HEK293 (cell line): ENCODE results near the gene SLC27A2.

Source experiments
- CTCF ChIA-PET: fragments of 350-600 bp; formaldehyde crosslinking; extraction: SDS; loops from one replicate; lab custom pipeline; 2021; ENCODE audit warnings: antibody characterized with exemption; lab: Yijun Ruan, JAX
- POLR2A ChIA-PET: fragments of 300-600 bp; formaldehyde crosslinking; extraction: SDS; loops from one replicate; lab custom pipeline; 2020; ENCODE audit warnings: antibody characterized with exemption, inconsistent platforms; lab: Yijun Ruan, JAX
- H3K27ac ChIP-seq: fragments of 200-500 bp; sonication (Bioruptor generic); 2 replicates; pipeline ENCODE4 v1.5.1; 2014; ENCODE audit warnings: low read depth, low read length, control low read depth, inconsistent platforms; ENCODE audit errors: extremely low read depth
- H3K36me3 ChIP-seq, 2 experiments: fragments of 200-500 bp in 1 of 2; sonication (Bioruptor generic) in 1 of 2; 1 replicate in 1 of 2; 2 replicates in 1 of 2; pipeline ENCODE4 v1.5.1; 2014 to 2017; ENCODE audit warnings: inconsistent platforms in 2 of 2, low read length in 2 of 2; ENCODE audit not compliant: control insufficient read depth in 2 of 2, insufficient read depth in 1 of 2
- H3K4me1 ChIP-seq: fragments of 200-500 bp; sonication (Bioruptor generic); 2 replicates; pipeline ENCODE4 v1.5.1; 2014; ENCODE audit warnings: mild to moderate bottlenecking, low read length, inconsistent platforms; ENCODE audit not compliant: control insufficient read depth, insufficient read depth
- H3K4me3 ChIP-seq: 2 replicates; pipeline ENCODE4 v1.5.1; 2011; ENCODE audit warnings: low read depth, mild to moderate bottlenecking, control low read depth, low read length, moderate library complexity
- H3K9me3 ChIP-seq: fragments of 200-500 bp; sonication (Bioruptor generic); 2 replicates; pipeline ENCODE4 v1.5.1; 2014; ENCODE audit warnings: low read depth, low read length, inconsistent platforms; ENCODE audit not compliant: control insufficient read depth, insufficient read depth
- GFI1B ChIP-seq: fragments of 450-650 bp; formaldehyde crosslinking; IDR thresholded peaks from 2 replicates; pipeline ENCODE4 v1.5.1; 2016; ENCODE audit warnings: missing biosample characterization, missing genetic modification characterization
- KLF8 ChIP-seq: fragments of 450-650 bp; formaldehyde crosslinking; IDR thresholded peaks from 2 replicates; pipeline ENCODE4 v1.5.1; 2016; ENCODE audit warnings: missing biosample characterization, missing genetic modification characterization
- KLF9 ChIP-seq: fragments of 450-650 bp; formaldehyde crosslinking; IDR thresholded peaks from 2 replicates; pipeline ENCODE4 v1.5.1; 2016; ENCODE audit warnings: missing biosample characterization, missing genetic modification characterization, low read depth
- OSR2 ChIP-seq: fragments of 450-650 bp; formaldehyde crosslinking; IDR thresholded peaks from 2 replicates; pipeline ENCODE4 v1.5.1; 2016; ENCODE audit warnings: missing biosample characterization, missing genetic modification characterization
- ZNF10 ChIP-seq: fragments of 450-650 bp; formaldehyde crosslinking; IDR thresholded peaks from 2 replicates; pipeline ENCODE4 v1.5.1; 2017; ENCODE audit warnings: missing biosample characterization, missing genetic modification characterization
- ZNF121 ChIP-seq: fragments of 450-650 bp; formaldehyde crosslinking; IDR thresholded peaks from 2 replicates; pipeline ENCODE4 v1.5.1; 2016; ENCODE audit warnings: missing biosample characterization, missing genetic modification characterization
- ZNF19 ChIP-seq: fragments of 450-650 bp; formaldehyde crosslinking; IDR thresholded peaks from 2 replicates; pipeline ENCODE4; 2016; ENCODE audit warnings: missing biosample characterization, missing genetic modification characterization, low read depth
- ZNF23 ChIP-seq: fragments of 450-650 bp; formaldehyde crosslinking; IDR thresholded peaks from 2 replicates; pipeline ENCODE4 v1.5.1; 2016; ENCODE audit warnings: missing biosample characterization, missing genetic modification characterization, borderline replicate concordance
- ZNF335 ChIP-seq: fragments of 450-650 bp; formaldehyde crosslinking; conservative IDR thresholded peaks from 2 replicates; pipeline ENCODE4 v1.5.1; 2016; ENCODE audit warnings: missing biosample characterization, missing genetic modification characterization
- ZNF366 ChIP-seq: fragments of 450-650 bp; formaldehyde crosslinking; conservative IDR thresholded peaks from 2 replicates; pipeline ENCODE4 v1.5.1; 2016; ENCODE audit warnings: missing biosample characterization, missing genetic modification characterization
- ZNF416 ChIP-seq: fragments of 450-650 bp; formaldehyde crosslinking; IDR thresholded peaks from 2 replicates; pipeline ENCODE4 v1.5.1; 2016; ENCODE audit warnings: missing biosample characterization, missing genetic modification characterization
- ZNF521 ChIP-seq: fragments of 450-650 bp; formaldehyde crosslinking; IDR thresholded peaks from 2 replicates; pipeline ENCODE4 v1.5.1; 2017; ENCODE audit warnings: missing biosample characterization, mild to moderate bottlenecking, missing genetic modification characterization
- ZNF560 ChIP-seq: fragments of 450-650 bp; formaldehyde crosslinking; IDR thresholded peaks from 2 replicates; pipeline ENCODE4 v1.5.1; 2017; ENCODE audit warnings: missing biosample characterization, missing genetic modification characterization, borderline replicate concordance
- ZNF561 ChIP-seq: fragments of 450-650 bp; IDR thresholded peaks from 2 replicates; pipeline ENCODE4 v1.5.1; 2018; ENCODE audit warnings: missing biosample characterization, missing genetic modification characterization, borderline replicate concordance
- ZNF621 ChIP-seq: fragments of 450-650 bp; formaldehyde crosslinking; IDR thresholded peaks from 2 replicates; pipeline ENCODE4 v1.5.1; 2017; ENCODE audit warnings: missing biosample characterization, missing genetic modification characterization
- ZNF623 ChIP-seq: fragments of 450-650 bp; formaldehyde crosslinking; IDR thresholded peaks from 2 replicates; pipeline ENCODE4 v1.5.1; 2016; ENCODE audit warnings: missing biosample characterization, missing genetic modification characterization
- ZNF707 ChIP-seq: fragments of 450-650 bp; formaldehyde crosslinking; IDR thresholded peaks from 2 replicates; pipeline ENCODE4 v1.5.1; 2016; ENCODE audit warnings: missing biosample characterization, missing genetic modification characterization
- ZNF837 ChIP-seq: fragments of 450-650 bp; formaldehyde crosslinking; IDR thresholded peaks from 2 replicates; pipeline ENCODE4 v1.5.1; 2016; ENCODE audit warnings: missing biosample characterization, missing genetic modification characterization
- ZSCAN30 ChIP-seq: fragments of 450-650 bp; IDR thresholded peaks from 2 replicates; pipeline ENCODE4 v1.5.1; 2018; ENCODE audit warnings: missing biosample characterization, mild to moderate bottlenecking, missing genetic modification characterization, moderate library complexity
- TF ChIP-seq, protein P1 (sequence below): IDR thresholded peaks from 2 replicates; pipeline ENCODE4 v1.6.1; 2011; ENCODE audit warnings: mild to moderate bottlenecking, low read depth, low read length, borderline replicate concordance
- TF ChIP-seq, protein P2 (sequence below): fragments of 450-650 bp; formaldehyde crosslinking; IDR thresholded peaks from 2 replicates; pipeline ENCODE4 v1.5.1; 2017; ENCODE audit warnings: missing biosample characterization, missing genetic modification characterization
- TF ChIP-seq, protein P3 (sequence below): fragments of 450-650 bp; formaldehyde crosslinking; IDR thresholded peaks from 2 replicates; pipeline ENCODE4 v1.5.1; 2017; ENCODE audit warnings: missing biosample characterization, missing genetic modification characterization
- TF ChIP-seq, protein P4 (sequence below): fragments of 450-650 bp; formaldehyde crosslinking; IDR thresholded peaks from 2 replicates; pipeline ENCODE4 v1.5.1; 2017; ENCODE audit warnings: missing biosample characterization, missing genetic modification characterization
- TF ChIP-seq, protein P5 (sequence below): fragments of 450-650 bp; formaldehyde crosslinking; IDR thresholded peaks from 2 replicates; pipeline ENCODE4 v1.5.1; 2016; ENCODE audit warnings: missing biosample characterization, missing genetic modification characterization
- TF ChIP-seq, protein P6 (sequence below): fragments of 450-650 bp; formaldehyde crosslinking; IDR thresholded peaks from 2 replicates; pipeline ENCODE4 v1.5.1; 2016; ENCODE audit warnings: missing biosample characterization, missing genetic modification characterization, borderline replicate concordance

SLC27A2 gene

DNA sequence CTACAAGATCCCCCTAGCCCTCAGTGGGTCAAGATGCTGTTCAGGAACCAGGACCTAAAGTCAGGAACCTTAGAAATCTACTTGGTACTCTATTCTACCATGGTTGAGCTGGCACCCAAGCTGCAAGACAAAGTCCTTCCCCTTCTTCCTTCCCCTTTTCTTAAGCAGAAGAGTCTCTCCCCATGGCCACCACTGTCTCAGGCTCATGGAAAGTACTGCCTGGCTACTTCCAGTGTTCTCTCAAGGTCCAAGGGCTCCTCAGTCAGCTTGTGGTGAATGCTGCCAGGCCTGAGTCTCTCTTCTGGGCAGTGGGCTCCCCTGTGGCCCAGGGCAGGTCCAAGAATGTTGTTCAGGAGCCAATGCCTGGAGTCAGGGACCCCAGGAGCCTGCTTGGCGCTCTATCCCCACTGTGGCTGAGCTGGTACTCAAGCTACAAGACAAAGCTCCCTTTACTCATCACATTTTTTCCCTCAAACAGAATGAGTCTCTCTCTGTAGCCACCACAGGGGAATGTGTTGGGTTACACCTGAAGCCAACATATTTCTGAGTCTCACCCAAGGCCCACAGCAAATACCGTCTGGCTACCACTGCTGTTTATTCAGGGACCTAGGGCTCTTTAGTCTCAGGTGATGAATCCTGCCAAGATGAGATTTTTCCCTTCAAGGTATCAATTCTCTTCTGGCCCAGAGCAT lies 18.1 kb upstream of the SLC27A2 start (continued):
- TF ChIP-seq ZNF621 (tag by site-specific recombination) (no peak), ZNF121 (tag by site-specific recombination) (no peak)

DNA sequence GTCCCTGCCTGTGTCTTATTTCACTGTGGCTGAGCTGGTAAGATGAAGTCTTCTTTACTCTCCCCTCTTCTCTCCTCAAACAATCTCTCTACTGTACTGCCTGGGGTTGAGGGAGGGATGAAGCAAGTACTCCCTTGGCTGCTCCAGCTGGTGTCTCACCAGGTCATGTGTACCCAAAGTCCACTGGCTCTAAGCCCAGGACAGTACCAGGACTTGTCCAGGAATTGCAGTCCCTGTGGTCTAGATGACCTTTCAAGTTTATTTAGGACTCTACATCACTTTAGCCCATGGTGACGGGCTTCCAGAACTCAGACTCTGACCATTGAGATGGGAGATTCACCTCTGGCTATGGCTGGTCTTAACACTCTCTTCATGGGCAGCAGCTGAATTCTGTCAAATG lies 17.5 kb upstream of the SLC27A2 start:
- H3K4me1 ChIP-seq: no peaks in the 10 kb centered on the region
- H3K27ac ChIP-seq: no peak overlapping the region
- H3K4me3 ChIP-seq: no peak overlapping the region
- H3K36me3 ChIP-seq: no peaks in the 10 kb centered on the region
- ChIA-PET CTCF (interaction anchor here (0.9 kb wide), 1 partner anchor 18 kb away, joined by 5 read pairs; no protein-coding TSS in a partner anchor), POLR2A (no interaction called here)
- H3K9me3 ChIP-seq: no peaks in the 10 kb centered on the region
- no peak for TF ChIP-seq ZNF521 (tag by site-specific recombination)
- TF ChIP-seq, protein P1, sequence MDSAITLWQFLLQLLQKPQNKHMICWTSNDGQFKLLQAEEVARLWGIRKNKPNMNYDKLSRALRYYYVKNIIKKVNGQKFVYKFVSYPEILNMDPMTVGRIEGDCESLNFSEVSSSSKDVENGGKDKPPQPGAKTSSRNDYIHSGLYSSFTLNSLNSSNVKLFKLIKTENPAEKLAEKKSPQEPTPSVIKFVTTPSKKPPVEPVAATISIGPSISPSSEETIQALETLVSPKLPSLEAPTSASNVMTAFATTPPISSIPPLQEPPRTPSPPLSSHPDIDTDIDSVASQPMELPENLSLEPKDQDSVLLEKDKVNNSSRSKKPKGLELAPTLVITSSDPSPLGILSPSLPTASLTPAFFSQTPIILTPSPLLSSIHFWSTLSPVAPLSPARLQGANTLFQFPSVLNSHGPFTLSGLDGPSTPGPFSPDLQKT: no peak
- TF ChIP-seq OSR2: no peak
- TF ChIP-seq KLF9 (tag by site-specific recombination): no peak
- TF ChIP-seq ZSCAN30 (tag by site-specific recombination): no peak
- no peak for TF ChIP-seq ZNF335
- TF ChIP-seq, protein P2, sequence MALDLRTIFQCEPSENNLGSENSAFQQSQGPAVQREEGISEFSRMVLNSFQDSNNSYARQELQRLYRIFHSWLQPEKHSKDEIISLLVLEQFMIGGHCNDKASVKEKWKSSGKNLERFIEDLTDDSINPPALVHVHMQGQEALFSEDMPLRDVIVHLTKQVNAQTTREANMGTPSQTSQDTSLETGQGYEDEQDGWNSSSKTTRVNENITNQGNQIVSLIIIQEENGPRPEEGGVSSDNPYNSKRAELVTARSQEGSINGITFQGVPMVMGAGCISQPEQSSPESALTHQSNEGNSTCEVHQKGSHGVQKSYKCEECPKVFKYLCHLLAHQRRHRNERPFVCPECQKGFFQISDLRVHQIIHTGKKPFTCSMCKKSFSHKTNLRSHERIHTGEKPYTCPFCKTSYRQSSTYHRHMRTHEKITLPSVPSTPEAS (tag by site-specific recombination): no peak
- TF ChIP-seq ZNF560 (tag by site-specific recombination): no peak
- TF ChIP-seq ZNF707: no peak
- TF ChIP-seq ZNF10 (tag by site-specific recombination): no peak
- no peak for TF ChIP-seq GFI1B (tag by site-specific recombination)
- no peak for TF ChIP-seq ZNF23
- TF ChIP-seq ZNF561 (tag by site-specific recombination): no peak

DNA sequence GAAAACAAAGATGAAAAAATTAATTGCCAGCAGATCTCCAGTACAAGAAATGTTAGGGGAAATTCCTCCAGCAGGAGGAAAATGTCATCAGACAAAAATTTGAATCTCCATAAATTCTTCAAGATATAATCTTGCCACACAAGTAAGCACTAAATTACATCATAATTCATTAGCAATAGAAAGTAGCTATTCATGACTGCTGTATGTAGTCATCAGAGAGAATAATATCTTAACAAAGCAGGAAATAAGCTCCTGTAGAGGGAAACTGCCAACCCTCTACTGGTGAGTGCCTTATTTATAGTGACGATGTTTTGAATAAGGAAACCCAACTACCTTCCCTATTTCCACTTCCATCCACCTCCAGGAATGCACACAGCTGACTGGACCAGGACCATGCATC lies 15.8 kb upstream of the SLC27A2 start:
- H3K27ac ChIP-seq: no peak overlapping the region
- no peaks in the 10 kb centered on the region for H3K9me3 ChIP-seq
- CTCF ChIA-PET: no interaction called here
- H3K4me1 ChIP-seq: no peaks in the 10 kb centered on the region
- POLR2A ChIA-PET: no interaction called here
- no peak overlapping the region for H3K4me3 ChIP-seq
- H3K36me3 ChIP-seq: no peaks in the 10 kb centered on the region
- TF ChIP-seq, protein P3, sequence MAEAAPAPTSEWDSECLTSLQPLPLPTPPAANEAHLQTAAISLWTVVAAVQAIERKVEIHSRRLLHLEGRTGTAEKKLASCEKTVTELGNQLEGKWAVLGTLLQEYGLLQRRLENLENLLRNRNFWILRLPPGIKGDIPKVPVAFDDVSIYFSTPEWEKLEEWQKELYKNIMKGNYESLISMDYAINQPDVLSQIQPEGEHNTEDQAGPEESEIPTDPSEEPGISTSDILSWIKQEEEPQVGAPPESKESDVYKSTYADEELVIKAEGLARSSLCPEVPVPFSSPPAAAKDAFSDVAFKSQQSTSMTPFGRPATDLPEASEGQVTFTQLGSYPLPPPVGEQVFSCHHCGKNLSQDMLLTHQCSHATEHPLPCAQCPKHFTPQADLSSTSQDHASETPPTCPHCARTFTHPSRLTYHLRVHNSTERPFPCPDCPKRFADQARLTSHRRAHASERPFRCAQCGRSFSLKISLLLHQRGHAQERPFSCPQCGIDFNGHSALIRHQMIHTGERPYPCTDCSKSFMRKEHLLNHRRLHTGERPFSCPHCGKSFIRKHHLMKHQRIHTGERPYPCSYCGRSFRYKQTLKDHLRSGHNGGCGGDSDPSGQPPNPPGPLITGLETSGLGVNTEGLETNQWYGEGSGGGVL (tag by site-specific recombination): no peak
- no peak for TF ChIP-seq KLF8 (tag by site-specific recombination)
- no peak for TF ChIP-seq ZNF623 (tag by site-specific recombination)
- TF ChIP-seq, protein P4, sequence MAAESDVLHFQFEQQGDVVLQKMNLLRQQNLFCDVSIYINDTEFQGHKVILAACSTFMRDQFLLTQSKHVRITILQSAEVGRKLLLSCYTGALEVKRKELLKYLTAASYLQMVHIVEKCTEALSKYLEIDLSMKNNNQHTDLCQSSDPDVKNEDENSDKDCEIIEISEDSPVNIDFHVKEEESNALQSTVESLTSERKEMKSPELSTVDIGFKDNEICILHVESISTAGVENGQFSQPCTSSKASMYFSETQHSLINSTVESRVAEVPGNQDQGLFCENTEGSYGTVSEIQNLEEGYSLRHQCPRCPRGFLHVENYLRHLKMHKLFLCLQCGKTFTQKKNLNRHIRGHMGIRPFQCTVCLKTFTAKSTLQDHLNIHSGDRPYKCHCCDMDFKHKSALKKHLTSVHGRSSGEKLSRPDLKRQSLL (tag by site-specific recombination): no peak
- TF ChIP-seq, protein P5, sequence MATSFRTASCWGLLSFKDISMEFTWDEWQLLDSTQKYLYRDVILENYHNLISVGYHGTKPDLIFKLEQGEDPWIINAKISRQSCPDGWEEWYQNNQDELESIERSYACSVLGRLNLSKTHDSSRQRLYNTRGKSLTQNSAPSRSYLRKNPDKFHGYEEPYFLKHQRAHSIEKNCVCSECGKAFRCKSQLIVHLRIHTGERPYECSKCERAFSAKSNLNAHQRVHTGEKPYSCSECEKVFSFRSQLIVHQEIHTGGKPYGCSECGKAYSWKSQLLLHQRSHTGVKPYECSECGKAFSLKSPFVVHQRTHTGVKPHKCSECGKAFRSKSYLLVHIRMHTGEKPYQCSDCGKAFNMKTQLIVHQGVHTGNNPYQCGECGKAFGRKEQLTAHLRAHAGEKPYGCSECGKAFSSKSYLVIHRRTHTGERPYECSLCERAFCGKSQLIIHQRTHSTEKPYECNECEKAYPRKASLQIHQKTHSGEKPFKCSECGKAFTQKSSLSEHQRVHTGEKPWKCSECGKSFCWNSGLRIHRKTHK (tag by site-specific recombination): no peak
- no peak for TF ChIP-seq ZNF19 (tag by site-specific recombination)
- TF ChIP-seq, protein P6, sequence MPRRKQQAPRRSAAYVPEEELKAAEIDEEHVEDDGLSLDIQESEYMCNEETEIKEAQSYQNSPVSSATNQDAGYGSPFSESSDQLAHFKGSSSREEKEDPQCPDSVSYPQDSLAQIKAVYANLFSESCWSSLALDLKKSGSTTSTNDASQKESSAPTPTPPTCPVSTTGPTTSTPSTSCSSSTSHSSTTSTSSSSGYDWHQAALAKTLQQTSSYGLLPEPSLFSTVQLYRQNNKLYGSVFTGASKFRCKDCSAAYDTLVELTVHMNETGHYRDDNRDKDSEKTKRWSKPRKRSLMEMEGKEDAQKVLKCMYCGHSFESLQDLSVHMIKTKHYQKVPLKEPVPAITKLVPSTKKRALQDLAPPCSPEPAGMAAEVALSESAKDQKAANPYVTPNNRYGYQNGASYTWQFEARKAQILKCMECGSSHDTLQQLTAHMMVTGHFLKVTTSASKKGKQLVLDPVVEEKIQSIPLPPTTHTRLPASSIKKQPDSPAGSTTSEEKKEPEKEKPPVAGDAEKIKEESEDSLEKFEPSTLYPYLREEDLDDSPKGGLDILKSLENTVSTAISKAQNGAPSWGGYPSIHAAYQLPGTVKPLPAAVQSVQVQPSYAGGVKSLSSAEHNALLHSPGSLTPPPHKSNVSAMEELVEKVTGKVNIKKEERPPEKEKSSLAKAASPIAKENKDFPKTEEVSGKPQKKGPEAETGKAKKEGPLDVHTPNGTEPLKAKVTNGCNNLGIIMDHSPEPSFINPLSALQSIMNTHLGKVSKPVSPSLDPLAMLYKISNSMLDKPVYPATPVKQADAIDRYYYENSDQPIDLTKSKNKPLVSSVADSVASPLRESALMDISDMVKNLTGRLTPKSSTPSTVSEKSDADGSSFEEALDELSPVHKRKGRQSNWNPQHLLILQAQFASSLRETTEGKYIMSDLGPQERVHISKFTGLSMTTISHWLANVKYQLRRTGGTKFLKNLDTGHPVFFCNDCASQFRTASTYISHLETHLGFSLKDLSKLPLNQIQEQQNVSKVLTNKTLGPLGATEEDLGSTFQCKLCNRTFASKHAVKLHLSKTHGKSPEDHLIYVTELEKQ (tag by site-specific recombination): no peak
- no peak for TF ChIP-seq ZNF366 (tag by site-specific recombination)
- no peak for TF ChIP-seq ZNF837
- no peak for TF ChIP-seq ZNF416 (tag by site-specific recombination)
